Epithelial cell of esophagus (primary cell): ENCODE measurements around the gene ZFP92.

Source experiments
- DNase-seq: peaks from one replicate; pipeline ENCODE4 v3.0.0; 2010; ENCODE audit warnings: low read depth
- H3K4me3 ChIP-seq: 2 replicates; pipeline ENCODE4 v1.5.1; 2011; ENCODE audit warnings: mild to moderate bottlenecking, low read length, control low read depth
- CTCF ChIP-seq: IDR thresholded peaks from 2 replicates; pipeline ENCODE4 v1.5.1; 2011; ENCODE audit warnings: low read depth, mild to moderate bottlenecking, low read length, control low read depth, inconsistent platforms; ENCODE audit not compliant: insufficient read depth; ENCODE audit errors: missing control alignments

ZFP92 gene

GRCh38 chrX:153457827-153458466 lies 46.7 kb downstream of the ZFP92 start:
- no peak overlapping the region for H3K4me3 ChIP-seq
- no peak for DNase-seq
- no peak for TF ChIP-seq CTCF

GRCh38 chrX:153458476-153458875 lies 47.2 kb downstream of the ZFP92 start:
- TF ChIP-seq CTCF, result no peak
- no peak overlapping the region for H3K4me3 ChIP-seq
- DNase-seq, result no peak

- peak; percentile 14 for DNase-seq
- no peak overlapping the region for H3K4me3 ChIP-seq
- TF ChIP-seq CTCF, result no peak
Observed at GRCh38 chrX:153459986-153460385, 48.7 kb downstream of the ZFP92 start.

GRCh38 chrX:153460826-153461225 lies 49.6 kb downstream of the ZFP92 start:
- peak; percentile 47 for DNase-seq
- peak; percentile 70 for TF ChIP-seq CTCF

More at GRCh38 chrX:153460826-153461225, 49.6 kb downstream of the ZFP92 start:
- H3K4me3 ChIP-seq, result no peak overlapping the region
